HCT116 (cell line): ENCODE data around the gene LRP1B. TPM values are rescaled to one million over a fixed set of nuclear protein-coding genes. Genes with fewer than 3 reads are reported as not detected.

Experiments used
- ATAC-seq: fragments of 200-7000 bp; cut with Tn5 transposase; 2 replicates; pipeline ENCODE4 v1.9.1; 2020; ENCODE audit warnings: mild to moderate bottlenecking, moderate library complexity
- BruUV-seq: library from RNA; stranded (reverse); fragments of 400-500 nt; replicated peaks from 2 replicates; lab custom pipeline; 2021; lab: Mats Ljungman, UMichigan
- CTCF ChIA-PET: fragments of 300-600 bp; sonication (Branson Sonifier 250); formaldehyde crosslinking; loops from one replicate; lab custom pipeline; 2021; ENCODE audit warnings: antibody characterized with exemption; lab: Charles Lee
- POLR2A ChIA-PET: fragments of 300-600, 350-600 bp; sonication (Branson Sonifier 250); formaldehyde crosslinking; loops from one replicate; lab custom pipeline; 2021; ENCODE audit warnings: antibody characterized with exemption; lab: Charles Lee
- RAD21 ChIA-PET, 2 experiments: fragments of 300-600 bp; sonication (Branson Sonifier 250); formaldehyde crosslinking; loops; one replicate each; lab custom pipeline; 2023; ENCODE audit warnings: low total read pairs in 2 of 2; ENCODE audit not compliant: uncharacterized antibody in 2 of 2, unreplicated experiment in 2 of 2, low non-redundant PET in 1 of 2; lab: Charles Lee
- DNase-seq: peaks from one replicate; pipeline ENCODE4 v3.0.0-alpha.2; 2010; ENCODE audit warnings: low read depth, low spot score
- H2AFZ ChIP-seq: fragments of 200-600 bp; shearing (Covaris generic), sonication (generic); 2 replicates; pipeline ENCODE4 v1.6.1; 2017; ENCODE audit warnings: low read depth, mixed run types, mixed read lengths, antibody characterized with exemption, low read length; ENCODE audit not compliant: poor library complexity, severe bottlenecking
- H3K27ac ChIP-seq: 2 replicates; pipeline ENCODE4 v1.5.1; 2012; ENCODE audit warnings: low read depth, low read length
- H3K27me3 ChIP-seq: fragments of 200-600 bp; sonication (generic); 2 replicates; pipeline ENCODE4 v1.6.1; 2016; ENCODE audit warnings: mixed run types, low read length, mixed read lengths; ENCODE audit not compliant: insufficient read depth
- H3K36me3 ChIP-seq, 2 experiments: fragments of 200-500 bp in 1 of 2; fragments of 200-600 bp in 1 of 2; sonication (Bioruptor generic) in 1 of 2; sonication (generic) in 1 of 2; 2 replicates each; pipeline versions ENCODE4 v1.5.1 to v1.6.1; 2014 to 2016; ENCODE audit warnings: low read length in 2 of 2, inconsistent platforms in 1 of 2, mixed read lengths in 1 of 2, mixed run types in 1 of 2; ENCODE audit not compliant: insufficient read depth in 2 of 2, control insufficient read depth in 1 of 2
- H3K4me1 ChIP-seq, 2 experiments: fragments of 200-600 bp in 1 of 2; sonication (generic) in 1 of 2; 2 replicates each; pipeline versions ENCODE4 v1.5.1 to v1.6.1; 2012 to 2017; ENCODE audit warnings: low read length in 2 of 2, inconsistent platforms in 1 of 2, mild to moderate bottlenecking in 1 of 2, mixed read lengths in 1 of 2, mixed run types in 1 of 2, moderate library complexity in 1 of 2; ENCODE audit not compliant: insufficient read depth in 2 of 2, control insufficient read depth in 1 of 2
- H3K4me2 ChIP-seq: fragments of 200-600 bp; sonication (generic); 2 replicates; pipeline ENCODE4 v1.6.1; 2017; ENCODE audit warnings: mixed run types, low read length, mixed read lengths
- H3K4me3 ChIP-seq, 2 experiments: fragments of 200-600 bp in 1 of 2; sonication (generic) in 1 of 2; replicated peaks in 1 of 2; 2 replicates each; pipeline ENCODE4 v1.5.1; 2011 to 2016; ENCODE audit warnings: low read length in 2 of 2, control low read depth in 1 of 2, low read depth in 1 of 2, mild to moderate bottlenecking in 1 of 2, mixed read lengths in 1 of 2, mixed run types in 1 of 2
- H3K79me2 ChIP-seq: fragments of 200-600 bp; sonication (generic); 2 replicates; pipeline ENCODE4 v1.6.1; 2017; ENCODE audit warnings: mild to moderate bottlenecking, mixed run types, low read length, moderate library complexity, mixed read lengths; ENCODE audit not compliant: insufficient read depth
- H3K9ac ChIP-seq: fragments of 200-600 bp; sonication (generic); 2 replicates; pipeline ENCODE4 v1.6.1; 2016; ENCODE audit warnings: low read length, mixed read lengths
- H3K9me2 ChIP-seq: fragments of 200-600 bp; sonication (generic), shearing (Covaris generic); 2 replicates; pipeline ENCODE4 v1.6.1; 2017; ENCODE audit warnings: mixed run types, mild to moderate bottlenecking, moderate library complexity; ENCODE audit not compliant: insufficient read depth
- H3K9me3 ChIP-seq, 2 experiments: fragments of 200-500 bp in 1 of 2; fragments of 200-600 bp in 1 of 2; sonication (Bioruptor generic) in 1 of 2; sonication (generic) in 1 of 2; 2 replicates each; pipeline ENCODE4 v1.6.1; 2014 to 2017; ENCODE audit warnings: low read length in 2 of 2, mixed read lengths in 2 of 2, inconsistent platforms in 1 of 2, low read depth in 1 of 2, mild to moderate bottlenecking in 1 of 2, mixed run types in 1 of 2, moderate library complexity in 1 of 2; ENCODE audit not compliant: control insufficient read depth in 1 of 2, insufficient read depth in 1 of 2
- H4K20me1 ChIP-seq: fragments of 200-600 bp; sonication (generic), shearing (Covaris generic); 2 replicates; pipeline ENCODE4 v1.6.1; 2017; ENCODE audit warnings: mixed run types, mild to moderate bottlenecking, moderate library complexity; ENCODE audit not compliant: insufficient read depth
- EGR1 ChIP-seq: IDR thresholded peaks from 2 replicates; pipeline ENCODE4 v1.6.1; 2012; ENCODE audit warnings: low read depth
- FOSL1 ChIP-seq: IDR thresholded peaks from 2 replicates; pipeline ENCODE4 v1.6.1; 2012; ENCODE audit warnings: low read depth
- JUND ChIP-seq: IDR thresholded peaks from 2 replicates; pipeline ENCODE4 v1.6.1; 2012
- POLR2AphosphoS5 ChIP-seq: IDR thresholded peaks from 2 replicates; pipeline ENCODE4 v1.6.1; 2011; ENCODE audit warnings: mild to moderate bottlenecking, low read depth, low read length, moderate library complexity
- REST ChIP-seq: IDR thresholded peaks from 2 replicates; pipeline ENCODE4 v1.6.1; 2012; ENCODE audit warnings: low read depth
- SRF ChIP-seq: IDR thresholded peaks from 2 replicates; pipeline ENCODE4 v1.6.1; 2012; ENCODE audit warnings: low read depth
- ZBTB33 ChIP-seq: IDR thresholded peaks from 2 replicates; pipeline ENCODE4 v1.6.1; 2011; ENCODE audit warnings: mild to moderate bottlenecking, low read length, moderate library complexity; ENCODE audit not compliant: insufficient replicate concordance; ENCODE audit errors: extremely low read depth
- intact Hi-C: fragments of 100-400 bp; cut with micrococcal nuclease; formaldehyde crosslinking; loops from 2 replicates; pipeline ENCODE4 v1.10.0; 2022
- total RNA-seq: library from RNA; stranded (reverse); gene quantifications from one replicate; pipeline ENCODE4 v1.2.1, GENCODE V29; 2021; ENCODE audit not compliant: unreplicated experiment

The LRP1B gene
- total RNA-seq, 1 experiment from 2014 or later, result 0.34 TPM

GRCh38 chr2:141493936-141494335 lies 636.9 kb downstream of the LRP1B start (continued):
- no peak for TF ChIP-seq POLR2AphosphoS5
- no peak for TF ChIP-seq SRF
- no peak for TF ChIP-seq REST
- TF ChIP-seq FOSL1, result no peak
- TF ChIP-seq JUND, result no peak

- ChIA-PET POLR2A (no interaction called here), RAD21 (no interaction called here), CTCF (no interaction called here)
- ATAC-seq, result no peak
- no peaks in the 10 kb centered on the region for H3K27me3 ChIP-seq
- TF ChIP-seq EGR1, result no peak
- TF ChIP-seq ZBTB33, result no peak
- no peak for TF ChIP-seq SRF
- BruUV-seq, result no TSS peak
- no peaks in the 10 kb centered on the region for H3K9me3 ChIP-seq
- no peak for DNase-seq
- H3K9ac ChIP-seq, result no peak overlapping the region
- no peaks in the 10 kb centered on the region; the same call in 1 of the 2 replicates for H3K9me2 ChIP-seq
- no peak overlapping the region for H3K27ac ChIP-seq
- no peak overlapping the region for H2AFZ ChIP-seq
- no peaks in the 10 kb centered on the region for H3K36me3 ChIP-seq
- H3K79me2 ChIP-seq, result no peaks in the 10 kb centered on the region
- H3K4me2 ChIP-seq, result no peak overlapping the region
- no peak overlapping the region for H3K4me3 ChIP-seq
- intact Hi-C loops, result no loop called here
- H3K4me1 ChIP-seq, result no peaks in the 10 kb centered on the region
- H4K20me1 ChIP-seq, result no peaks in the 10 kb centered on the region
These were observed 638.0 kb downstream of the LRP1B start for GRCh38 chr2:141492816-141493215.
